Measurements from ENCODE around the gene HOXA9.

Gene HOXA9

GRCh38 chr7:27182861-27183681 lies 17.7 kb upstream of the HOXA9 start:
- DNase-seq (ENCODE audit: low read depth) = no peak
- peak overlapping the region; percentile 53 for H3K4me3 ChIP-seq (ENCODE audit: control insufficient read depth, low read depth, low read length)
- no peak for TF ChIP-seq CTCF (conservative IDR thresholded peaks at IDR 0.05; ENCODE audit: control insufficient read depth, insufficient read depth, low read depth, low read length)

- TF ChIP-seq CTCF (conservative IDR thresholded peaks at IDR 0.05; ENCODE audit: control insufficient read depth, insufficient read depth, low read depth, low read length) = no peak
- H3K4me3 ChIP-seq (ENCODE audit: control insufficient read depth, low read depth, low read length) = no peak overlapping the region
- DNase-seq (ENCODE audit: low read depth) = no peak
Measured at GRCh38 chr7:27182285-27182841, 17.0 kb upstream of the HOXA9 start.

- TF ChIP-seq CTCF (conservative IDR thresholded peaks at IDR 0.05; ENCODE audit: control insufficient read depth, insufficient read depth, low read depth, low read length) = no peak
- H3K4me3 ChIP-seq (ENCODE audit: control insufficient read depth, low read depth, low read length) = no peak overlapping the region
- no peak for DNase-seq (ENCODE audit: low read depth)
Measured at GRCh38 chr7:27181795-27182275, 16.5 kb upstream of the HOXA9 start.

GRCh38 chr7:27180431-27181420 lies 15.4 kb upstream of the HOXA9 start:
- DNase-seq (ENCODE audit: low read depth) = no peak
- TF ChIP-seq CTCF (conservative IDR thresholded peaks at IDR 0.05; ENCODE audit: control insufficient read depth, insufficient read depth, low read depth, low read length) = no peak
- no peak overlapping the region for H3K4me3 ChIP-seq (ENCODE audit: control insufficient read depth, low read depth, low read length)

- peak; percentile 69 for DNase-seq (ENCODE audit: low read depth)
- H3K4me3 ChIP-seq (ENCODE audit: control insufficient read depth, low read depth, low read length) = peak overlapping the region; percentile 29
- TF ChIP-seq CTCF (conservative IDR thresholded peaks at IDR 0.05; ENCODE audit: control insufficient read depth, insufficient read depth, low read depth, low read length) = peak; percentile 75
Measured at GRCh38 chr7:27179503-27180430, 14.4 kb upstream of the HOXA9 start.

All from fibroblast of mammary gland (primary cell).